AG04450 (cell line): Measurements from ENCODE around the gene RAG2. TPM values are rescaled to one million over a fixed set of nuclear protein-coding genes. Genes with fewer than 3 reads are reported as not detected.

Experiments used
- CTCF ChIA-PET: fragments of 300-600, 350-600 bp; formaldehyde crosslinking; extraction: SDS; loops from one replicate; lab custom pipeline; 2022; ENCODE audit warnings: antibody characterized with exemption, inconsistent platforms; lab: Charles Lee
- POLR2A ChIA-PET: fragments of 350-600 bp; formaldehyde crosslinking; extraction: SDS; loops from one replicate; lab custom pipeline; 2021; ENCODE audit warnings: antibody characterized with exemption, inconsistent platforms; lab: Yijun Ruan, JAX
- DNase-seq: peaks from one replicate; pipeline ENCODE4 v3.0.0-alpha.2; 2011; ENCODE audit warnings: low read depth, low spot score
- H3K27ac ChIP-seq: one replicate; pipeline ENCODE4 v1.5.1; 2012; ENCODE audit warnings: low read depth, low read length, control low read depth
- H3K27me3 ChIP-seq: one replicate; pipeline ENCODE4 v1.6.0; 2012; ENCODE audit warnings: low read length; ENCODE audit not compliant: control insufficient read depth, insufficient read depth
- H3K4me3 ChIP-seq: 2 replicates; pipeline ENCODE4 v1.5.1; 2011; ENCODE audit warnings: mild to moderate bottlenecking, low read depth, low read length, control low read depth
- H3K9me3 ChIP-seq: 2 replicates; pipeline ENCODE4 v1.5.1; 2012; ENCODE audit warnings: low read length; ENCODE audit not compliant: control insufficient read depth, insufficient read depth
- polyA plus RNA-seq: library from polyadenylated mRNA; depleted of rRNA; stranded (reverse); fragments of >200 nt; gene quantifications from 2 replicates; pipeline ENCODE4 v1.2.3, GENCODE V29; 2011
- TF ChIP-seq, protein P1 (sequence below): IDR thresholded peaks from 2 replicates; pipeline ENCODE4 v1.5.1; 2011; ENCODE audit warnings: low read depth, low read length, control low read depth, inconsistent platforms

RAG2 gene
- polyA plus RNA-seq, 1 experiment = not detected

- ChIA-PET POLR2A (no interaction called here), CTCF (interaction anchor here (1.3 to 2.5 kb wide), 2 partner anchors 56 to 127 kb away, joined by 6 to 23 read pairs; no protein-coding TSS in a partner anchor)
- TF ChIP-seq, protein P1, sequence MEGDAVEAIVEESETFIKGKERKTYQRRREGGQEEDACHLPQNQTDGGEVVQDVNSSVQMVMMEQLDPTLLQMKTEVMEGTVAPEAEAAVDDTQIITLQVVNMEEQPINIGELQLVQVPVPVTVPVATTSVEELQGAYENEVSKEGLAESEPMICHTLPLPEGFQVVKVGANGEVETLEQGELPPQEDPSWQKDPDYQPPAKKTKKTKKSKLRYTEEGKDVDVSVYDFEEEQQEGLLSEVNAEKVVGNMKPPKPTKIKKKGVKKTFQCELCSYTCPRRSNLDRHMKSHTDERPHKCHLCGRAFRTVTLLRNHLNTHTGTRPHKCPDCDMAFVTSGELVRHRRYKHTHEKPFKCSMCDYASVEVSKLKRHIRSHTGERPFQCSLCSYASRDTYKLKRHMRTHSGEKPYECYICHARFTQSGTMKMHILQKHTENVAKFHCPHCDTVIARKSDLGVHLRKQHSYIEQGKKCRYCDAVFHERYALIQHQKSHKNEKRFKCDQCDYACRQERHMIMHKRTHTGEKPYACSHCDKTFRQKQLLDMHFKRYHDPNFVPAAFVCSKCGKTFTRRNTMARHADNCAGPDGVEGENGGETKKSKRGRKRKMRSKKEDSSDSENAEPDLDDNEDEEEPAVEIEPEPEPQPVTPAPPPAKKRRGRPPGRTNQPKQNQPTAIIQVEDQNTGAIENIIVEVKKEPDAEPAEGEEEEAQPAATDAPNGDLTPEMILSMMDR = no peak
- no peak overlapping the region for H3K4me3 ChIP-seq
- DNase-seq = no peak
- no peak overlapping the region for H3K27ac ChIP-seq
- no peaks in the 10 kb centered on the region for H3K9me3 ChIP-seq
- no peaks in the 10 kb centered on the region for H3K27me3 ChIP-seq
Observed at GRCh38 chr11:36620246-36620645, 22.2 kb upstream of the RAG2 start.

GRCh38 chr11:36619502-36619901, 21.5 kb upstream of the RAG2 start:
- no peaks in the 10 kb centered on the region for H3K27me3 ChIP-seq
- no peak overlapping the region for H3K4me3 ChIP-seq
- ChIA-PET POLR2A (no interaction called here), CTCF (interaction anchor here (1.0 to 1.3 kb wide), 2 partner anchors 55 to 128 kb away, joined by 6 to 7 read pairs; no protein-coding TSS in a partner anchor)
- DNase-seq = no peak
- H3K27ac ChIP-seq = no peak overlapping the region
- H3K9me3 ChIP-seq = no peaks in the 10 kb centered on the region
- TF ChIP-seq, protein P1 = no peak

- no peaks in the 10 kb centered on the region for H3K9me3 ChIP-seq
- ChIA-PET CTCF (interaction anchor here (1.0 to 1.1 kb wide), 2 partner anchors 54 to 128 kb away, joined by 3 to 7 read pairs; no protein-coding TSS in a partner anchor), POLR2A (no interaction called here)
- H3K4me3 ChIP-seq = no peak overlapping the region
- no peak overlapping the region for H3K27ac ChIP-seq
- no peak for DNase-seq
- H3K27me3 ChIP-seq = no peaks in the 10 kb centered on the region
- TF ChIP-seq, protein P1 = no peak
Observed at GRCh38 chr11:36618363-36619047, 20.5 kb upstream of the RAG2 start.

- no peaks in the 10 kb centered on the region for H3K27me3 ChIP-seq
- H3K27ac ChIP-seq = no peak overlapping the region
- TF ChIP-seq, protein P1 = no peak
- no peak for DNase-seq
- no peaks in the 10 kb centered on the region for H3K9me3 ChIP-seq
- no peak overlapping the region for H3K4me3 ChIP-seq
- ChIA-PET CTCF (interaction anchor here (1.0 to 1.1 kb wide), 2 partner anchors 53 to 129 kb away, joined by 3 to 5 read pairs; no protein-coding TSS in a partner anchor), POLR2A (no interaction called here)
Observed at GRCh38 chr11:36617543-36618362, 19.7 kb upstream of the RAG2 start.

DNA sequence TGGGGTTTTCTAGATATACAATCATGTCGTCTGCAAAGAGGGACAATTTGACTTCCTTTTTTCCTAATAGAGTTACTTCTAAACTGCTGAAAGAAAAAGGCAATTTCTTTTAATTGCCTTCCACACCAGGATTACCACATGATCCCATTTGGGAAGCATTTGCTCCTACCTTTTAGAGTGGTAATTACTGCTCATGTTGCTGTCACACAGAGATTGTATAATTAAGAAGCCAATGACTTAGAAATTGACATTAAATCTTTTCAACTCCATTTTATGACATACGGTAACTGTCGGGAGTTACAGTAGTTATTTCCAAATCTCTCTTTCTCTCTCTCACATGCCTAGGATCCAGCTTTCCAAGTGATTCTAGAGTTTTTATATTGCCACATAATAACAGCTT, 17.8 kb upstream of the RAG2 start:
- Histone ChIP-seq H3K27ac (no peak overlapping the region), H3K4me3 (no peak overlapping the region), H3K27me3 (no peaks in the 10 kb centered on the region), H3K9me3 (no peaks in the 10 kb centered on the region)
- DNase-seq = no peak
- CTCF ChIA-PET = no interaction called here
- POLR2A ChIA-PET = no interaction called here
- TF ChIP-seq, protein P1 = no peak
